Sigmoid colon (tissue), 7 donors: ENCODE results near the gene DOCK9. TPM values are rescaled to one million over a fixed set of nuclear protein-coding genes. Genes with fewer than 3 reads are reported as not detected.

ENCODE experiments used
- DNase-seq: peaks from one replicate; pipeline ENCODE4 v3.0.0-alpha.2; 2019
- H3K27ac ChIP-seq, 4 donors: fragments of 200-600 bp; sonication (generic); one replicate each; pipeline ENCODE4 v1.5.1; 2016 to 2019; ENCODE audit warnings: mild to moderate bottlenecking in 1 of 4
- H3K27me3 ChIP-seq, 3 donors: fragments of 200-600 bp; sonication (generic); one replicate each; pipeline ENCODE4 v1.5.1; 2019; ENCODE audit warnings: mild to moderate bottlenecking in 1 of 3
- H3K36me3 ChIP-seq, 4 donors: fragments of 200-600 bp; sonication (generic); one replicate each; pipeline ENCODE4 v1.5.1; 2016 to 2019
- H3K4me1 ChIP-seq, 4 donors: fragments of 200-600 bp; sonication (generic); one replicate each; pipeline ENCODE4 v1.5.1; 2017 to 2019
- H3K4me3 ChIP-seq, 4 donors: fragments of 200-600 bp; sonication (generic); one replicate each; pipeline ENCODE4 v1.5.1; 2017 to 2019; ENCODE audit warnings: mild to moderate bottlenecking in 2 of 4, moderate library complexity in 1 of 4
- H3K9me3 ChIP-seq, 4 donors: fragments of 200-600 bp in 3 of 4; sonication (generic) in 3 of 4; one replicate each; pipeline versions ENCODE4 v1.5.1 to v1.6.1; 2013 to 2019
- EP300 ChIP-seq, 4 donors: sonication (generic); formaldehyde crosslinking; IDR thresholded peaks; one replicate each; pipeline ENCODE4 v1.6.1; 2017; ENCODE audit warnings: antibody characterized with exemption in 4 of 4
- POLR2A ChIP-seq, 2 donors: fragments of 450-650 bp; IDR thresholded peaks; one replicate each; pipeline ENCODE4 v1.6.1; 2016; ENCODE audit warnings: antibody characterized with exemption in 2 of 2, mild to moderate bottlenecking in 2 of 2, moderate library complexity in 2 of 2
- POLR2AphosphoS5 ChIP-seq, 4 donors: sonication (generic); formaldehyde crosslinking; IDR thresholded peaks; one replicate each; pipeline ENCODE4 v1.6.1; 2017; ENCODE audit warnings: antibody characterized with exemption in 4 of 4
- WGBS, 2 donors: extraction: QIAGEN DNeasy Blood & Tissue Kit; methylation state at CpG; one replicate each; pipeline ENCODE4 v1.1.7; 2013; 5-methylcytosine and 5-hydroxymethylcytosine counted together
- intact Hi-C: fragments of 100-400 bp; cut with DNase I; formaldehyde crosslinking; loops from one replicate; pipeline ENCODE4 v1.15.1; 2023
- polyA plus RNA-seq, 3 donors: library from polyadenylated mRNA; stranded (reverse); fragments of 200-250 nt; gene quantifications; one replicate each; pipeline ENCODE4 v1.2.3, GENCODE V29; 2013
- total RNA-seq, 4 donors: library from RNA; depleted of rRNA; stranded (reverse); fragments of >200 nt; gene quantifications; one replicate each; pipeline ENCODE4 v1.1.0, GENCODE V29; 2016
- TF ChIP-seq, protein P1 (sequence below), 4 experiments: fragments of 450-650 bp in 3 of 4; fragments of 200-600 bp in 1 of 4; IDR thresholded peaks; one replicate each; pipeline ENCODE4 v1.5.1; 2016 to 2019; ENCODE audit warnings: antibody characterized with exemption in 4 of 4, mild to moderate bottlenecking in 3 of 4, moderate library complexity in 2 of 4
- donor health status: healthy with polysubstance abuse.
- donor health status: Bipolar disorder and iron deficiency.
- donor health status: healthy.

Gene DOCK9
- total and polyA plus RNA-seq, 7 donors = 10.8 to 126 (median 60.4) TPM

DNA sequence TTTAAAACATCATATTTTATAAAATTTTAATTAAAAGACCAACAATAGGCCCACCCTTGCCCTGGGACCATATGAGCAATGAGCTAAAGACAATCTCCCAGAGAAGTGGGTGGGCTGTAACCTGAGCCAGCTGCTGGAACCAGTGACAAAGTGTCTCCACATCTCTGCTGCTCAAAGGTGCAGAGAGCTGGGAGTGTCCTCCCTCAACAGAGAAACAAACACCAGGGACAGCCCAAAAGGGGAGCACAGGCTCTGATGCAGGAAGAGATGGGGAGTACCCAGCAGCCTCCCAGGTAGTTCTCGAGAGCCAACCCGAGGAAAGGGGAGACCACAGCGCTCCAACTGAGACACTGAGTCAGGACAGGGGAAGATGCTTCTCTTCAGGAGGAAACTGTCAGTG lies 39.1 kb downstream of the DOCK9 start:
- WGBS, 2 donors = 95 to 96% methylated on average over 3 of the region's 3 CpGs
- no peak overlapping the region for H3K4me3 ChIP-seq
- DNase-seq = no peak
- intact Hi-C loops = no loop called here
- peaks cover 0 to 31% (median 11%) of the 10 kb centered on the region in 4 donors for H3K4me1 ChIP-seq
- no peak for TF ChIP-seq EP300 (IDR thresholded peaks at IDR 0.05)
- TF ChIP-seq, protein P1, sequence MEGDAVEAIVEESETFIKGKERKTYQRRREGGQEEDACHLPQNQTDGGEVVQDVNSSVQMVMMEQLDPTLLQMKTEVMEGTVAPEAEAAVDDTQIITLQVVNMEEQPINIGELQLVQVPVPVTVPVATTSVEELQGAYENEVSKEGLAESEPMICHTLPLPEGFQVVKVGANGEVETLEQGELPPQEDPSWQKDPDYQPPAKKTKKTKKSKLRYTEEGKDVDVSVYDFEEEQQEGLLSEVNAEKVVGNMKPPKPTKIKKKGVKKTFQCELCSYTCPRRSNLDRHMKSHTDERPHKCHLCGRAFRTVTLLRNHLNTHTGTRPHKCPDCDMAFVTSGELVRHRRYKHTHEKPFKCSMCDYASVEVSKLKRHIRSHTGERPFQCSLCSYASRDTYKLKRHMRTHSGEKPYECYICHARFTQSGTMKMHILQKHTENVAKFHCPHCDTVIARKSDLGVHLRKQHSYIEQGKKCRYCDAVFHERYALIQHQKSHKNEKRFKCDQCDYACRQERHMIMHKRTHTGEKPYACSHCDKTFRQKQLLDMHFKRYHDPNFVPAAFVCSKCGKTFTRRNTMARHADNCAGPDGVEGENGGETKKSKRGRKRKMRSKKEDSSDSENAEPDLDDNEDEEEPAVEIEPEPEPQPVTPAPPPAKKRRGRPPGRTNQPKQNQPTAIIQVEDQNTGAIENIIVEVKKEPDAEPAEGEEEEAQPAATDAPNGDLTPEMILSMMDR (IDR thresholded peaks at IDR 0.05) = no peak
- no peak for TF ChIP-seq POLR2A (IDR thresholded peaks at IDR 0.05)
- no peak for TF ChIP-seq POLR2AphosphoS5 (IDR thresholded peaks at IDR 0.05)
- H3K27me3 ChIP-seq = no peaks in the 10 kb centered on the region
- no peaks in the 10 kb centered on the region for H3K36me3 ChIP-seq
- peak overlapping the region in 3 of 4 donors; percentile 22 to 58 (median 36) for H3K27ac ChIP-seq
- H3K9me3 ChIP-seq = peaks cover 0 to 6% (median 1%) of the 10 kb centered on the region in 4 donors

DNA sequence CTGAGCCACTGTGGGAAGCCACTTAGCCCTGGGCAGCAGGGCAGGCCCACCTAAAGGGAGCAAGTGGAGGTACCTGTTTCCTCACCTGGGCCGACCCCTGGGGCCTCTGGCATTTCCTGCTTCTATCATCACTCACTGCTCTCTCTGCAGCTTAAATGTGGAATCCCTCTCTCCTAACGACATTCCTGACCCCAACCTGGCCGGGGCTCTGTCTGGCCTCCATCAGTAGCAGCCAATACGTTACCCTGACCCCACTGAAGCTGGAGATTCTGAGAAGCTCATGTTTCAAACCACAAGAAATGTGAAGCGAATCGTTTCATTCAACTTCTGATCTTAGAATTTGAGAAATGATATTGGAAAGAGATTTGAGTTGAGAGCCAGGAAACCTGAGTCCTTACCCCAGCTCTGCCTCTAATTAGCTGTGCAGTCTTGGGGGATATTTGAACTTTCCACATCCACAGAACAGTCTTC lies 39.9 kb downstream of the DOCK9 start:
- Histone ChIP-seq H3K27ac (peak overlapping the region in 1 of 4 donors; percentile 58), H3K27me3 (no peaks in the 10 kb centered on the region), H3K9me3 (peaks cover 0 to 6% (median 4%) of the 10 kb centered on the region in 4 donors), H3K36me3 (no peaks in the 10 kb centered on the region), H3K4me1 (peaks cover 0 to 31% (median 11%) of the 10 kb centered on the region in 4 donors), H3K4me3 (no peak overlapping the region)
- WGBS, 2 donors = 79 to 89% methylated on average over 6 of the region's 6 CpGs
- no peak for DNase-seq
- TF ChIP-seq POLR2A (IDR thresholded peaks at IDR 0.05) (no peak), POLR2AphosphoS5 (IDR thresholded peaks at IDR 0.05) (no peak), EP300 (IDR thresholded peaks at IDR 0.05) (no peak)
- TF ChIP-seq, protein P1 (IDR thresholded peaks at IDR 0.05) = no peak
- intact Hi-C loops = no loop called here

DNA sequence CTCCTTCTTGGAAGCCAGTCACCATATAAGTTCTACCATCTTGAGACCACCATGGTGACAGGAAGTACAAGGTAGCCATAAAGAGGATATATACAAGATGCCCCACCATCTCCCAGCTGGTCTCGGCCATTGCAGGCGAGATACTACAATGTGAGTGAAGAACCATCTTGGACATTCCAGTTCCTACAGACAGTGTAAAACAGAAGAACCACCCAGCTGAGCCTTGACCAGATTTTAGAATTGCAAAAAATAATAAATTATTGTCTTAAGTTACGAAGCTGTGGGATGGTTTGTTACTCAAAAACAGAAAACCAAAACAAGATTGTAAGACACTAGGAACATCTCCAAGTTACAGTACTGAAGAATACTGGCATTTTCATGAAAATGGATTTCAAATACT lies 43.6 kb downstream of the DOCK9 start:
- WGBS, 2 donors = 99% methylated on average over 3 of the region's 3 CpGs
- no peak for DNase-seq
- TF ChIP-seq POLR2AphosphoS5 (IDR thresholded peaks at IDR 0.05) (no peak), EP300 (IDR thresholded peaks at IDR 0.05) (no peak)
- TF ChIP-seq, protein P1 (IDR thresholded peaks at IDR 0.05) = no peak
- H3K36me3 ChIP-seq = peaks cover 0 to 3% (median 0%) of the 10 kb centered on the region in 4 donors
- H3K4me3 ChIP-seq = no peak overlapping the region
- no peak overlapping the region for H3K27ac ChIP-seq
- intact Hi-C loops = no loop called here
- peaks cover 0 to 6% (median 4%) of the 10 kb centered on the region in 4 donors for H3K9me3 ChIP-seq
- H3K4me1 ChIP-seq = peaks cover 0 to 11% (median 4%) of the 10 kb centered on the region in 4 donors
- no peaks in the 10 kb centered on the region for H3K27me3 ChIP-seq

DNA sequence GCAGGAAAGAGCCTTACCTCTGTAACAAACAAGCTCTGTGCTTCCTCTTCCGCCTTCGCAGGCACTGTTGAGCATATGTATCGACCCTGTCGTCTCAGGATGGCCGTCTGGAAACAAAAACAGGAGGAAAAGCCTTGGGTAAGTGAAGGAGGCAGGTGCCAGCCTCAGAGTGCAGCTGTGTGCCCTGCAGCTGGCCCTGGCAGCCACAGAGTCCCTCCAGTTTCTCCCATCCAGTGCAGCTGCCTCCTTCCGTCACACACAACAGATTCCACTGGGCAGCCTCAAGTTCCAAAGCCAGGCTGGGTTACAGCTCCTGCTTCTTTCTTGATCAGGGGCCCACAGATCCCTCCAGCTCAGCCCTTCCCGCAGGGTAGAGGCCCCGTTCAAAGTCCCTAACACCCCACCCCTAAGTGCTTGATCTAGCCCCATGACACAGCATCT lies 47.7 kb downstream of the DOCK9 start:
- DNase-seq = no peak
- Histone ChIP-seq H3K9me3 (peaks cover 0 to 6% (median 4%) of the 10 kb centered on the region in 4 donors), H3K36me3 (peaks cover 0 to 4% (median 0%) of the 10 kb centered on the region in 4 donors), H3K27ac (peak overlapping the region in 1 of 4 donors; percentile 34), H3K27me3 (no peaks in the 10 kb centered on the region), H3K4me3 (no peak overlapping the region), H3K4me1 (no peaks in the 10 kb centered on the region)
- TF ChIP-seq POLR2AphosphoS5 (IDR thresholded peaks at IDR 0.05) (no peak), EP300 (IDR thresholded peaks at IDR 0.05) (no peak), POLR2A (IDR thresholded peaks at IDR 0.05) (no peak)
- TF ChIP-seq, protein P1 (IDR thresholded peaks at IDR 0.05) = no peak
- WGBS, 2 donors = 48 to 73% methylated on average over 8 of the region's 8 CpGs
- intact Hi-C loops = no loop called here
